A673 (cell line): Measurements from ENCODE around the gene ECHS1. TPM values are rescaled to one million over a fixed set of nuclear protein-coding genes. Genes with fewer than 3 reads are reported as not detected.
A peak's percentile ranks its signal among the peaks of the same experiment; 100 is the strongest.

ENCODE experiments used
- BruUV-seq: library from RNA; stranded (reverse); fragments of 400-500 nt; replicated peaks from 2 replicates; lab custom pipeline; 2021; lab: Mats Ljungman, UMichigan
- CTCF ChIA-PET: fragments of 300-600 bp; sonication (Branson Sonifier 250); formaldehyde crosslinking; loops from one replicate; lab custom pipeline; 2022; ENCODE audit warnings: antibody characterized with exemption; lab: Charles Lee
- POLR2A ChIA-PET: fragments of 300-600 bp; sonication (Branson Sonifier 250); formaldehyde crosslinking; loops from one replicate; lab custom pipeline; 2022; ENCODE audit warnings: antibody characterized with exemption; ENCODE audit not compliant: low non-redundant PET; lab: Charles Lee
- DNase-seq: peaks from one replicate; pipeline ENCODE4 v3.0.0-alpha.2; 2015; ENCODE audit warnings: low spot score
- H3K27ac ChIP-seq: fragments of 200-600 bp; sonication (generic); 2 replicates; pipeline ENCODE4 v1.5.1; 2016; ENCODE audit warnings: mixed run types, low read depth, mild to moderate bottlenecking, mixed read lengths, antibody characterized with exemption, low read length; ENCODE audit not compliant: poor library complexity, severe bottlenecking
- H3K27me3 ChIP-seq: fragments of 200-600 bp; sonication (generic); replicated peaks from 2 replicates; pipeline ENCODE4 v1.6.1; 2017; ENCODE audit warnings: mixed run types, low read depth, mild to moderate bottlenecking, mixed read lengths, antibody characterized with exemption, low read length; ENCODE audit not compliant: insufficient read depth, poor library complexity
- H3K36me3 ChIP-seq: fragments of 200-600 bp; sonication (generic); 2 replicates; pipeline ENCODE4 v1.6.1; 2016; ENCODE audit warnings: mixed run types, mild to moderate bottlenecking, mixed read lengths, antibody characterized with exemption, low read length; ENCODE audit not compliant: insufficient read depth, poor library complexity, severe bottlenecking
- H3K4me1 ChIP-seq: fragments of 200-600 bp; sonication (generic); 2 replicates; pipeline ENCODE4 v1.6.1; 2017; ENCODE audit warnings: mixed run types, mild to moderate bottlenecking, mixed read lengths, antibody characterized with exemption, low read length; ENCODE audit not compliant: insufficient read depth, poor library complexity, severe bottlenecking
- H3K4me3 ChIP-seq: fragments of 200-600 bp; sonication (generic); 2 replicates; pipeline ENCODE4 v1.5.1; 2016; ENCODE audit warnings: low read depth, mixed run types, mild to moderate bottlenecking, mixed read lengths, low read length; ENCODE audit not compliant: poor library complexity, severe bottlenecking
- H3K9me3 ChIP-seq: fragments of 200-600 bp; sonication (generic); 2 replicates; pipeline ENCODE4 v1.6.1; 2016; ENCODE audit warnings: mixed run types, low read depth, mild to moderate bottlenecking, mixed read lengths, antibody characterized with exemption, low read length; ENCODE audit not compliant: poor library complexity, severe bottlenecking
- CTCF ChIP-seq: fragments of 300-800, 200-600 bp; sonication (generic); conservative IDR thresholded peaks from 2 replicates; pipeline ENCODE4 v1.5.1; 2017; ENCODE audit warnings: low read depth, mild to moderate bottlenecking, antibody characterized with exemption, low read length, moderate library complexity, mixed read lengths
- EZH2 ChIP-seq: fragments of 200-600 bp; sonication (generic); IDR thresholded peaks from 2 replicates; pipeline ENCODE4 v1.6.1; 2017; ENCODE audit warnings: borderline replicate concordance, low read depth, mild to moderate bottlenecking, mixed read lengths, antibody characterized with exemption, low read length; ENCODE audit not compliant: poor library complexity, severe bottlenecking
- intact Hi-C: fragments of 100-400 bp; cut with micrococcal nuclease; formaldehyde crosslinking; loops from one replicate; pipeline ENCODE4 v1.10.0; 2022; ENCODE audit not compliant: unreplicated experiment
- total RNA-seq: library from RNA; stranded (reverse); gene quantifications from 2 replicates; pipeline ENCODE4 v1.2.3, GENCODE V29; 2021

The ECHS1 gene
- total RNA-seq, 1 experiment from 2014 or later = 96.3 TPM

- POLR2A ChIA-PET = no interaction called here
- no peaks in the 10 kb centered on the region for H3K9me3 ChIP-seq
- CTCF ChIA-PET = interaction anchor here (0.5 kb wide), 1 partner anchor 1549 kb away, joined by 3 read pairs; no protein-coding TSS in a partner anchor
- H3K27me3 ChIP-seq = peaks cover 58% of the 10 kb centered on the region
- intact Hi-C loops = no loop called here
- TF ChIP-seq EZH2 = no peak
- no peak for TF ChIP-seq CTCF
- peaks cover 18% of the 10 kb centered on the region for H3K4me1 ChIP-seq
- H3K4me3 ChIP-seq = peak overlapping the region; percentile 28
- H3K36me3 ChIP-seq = no peaks in the 10 kb centered on the region
- H3K27ac ChIP-seq = no peak overlapping the region
- no peak for DNase-seq
- no TSS peak for BruUV-seq
These were observed 37.0 kb downstream of the ECHS1 start for GRCh38 chr10:133336118-133336576.

- CTCF ChIA-PET = interaction anchor here (0.6 kb wide), 1 partner anchor 47 kb away, joined by 5 read pairs; no protein-coding TSS in a partner anchor
- intact Hi-C loops = no loop called here
- no TSS peak for BruUV-seq
These were observed 37.7 kb downstream of the ECHS1 start for GRCh38 chr10:133335246-133336117.

More at GRCh38 chr10:133335246-133336117, 37.7 kb downstream of the ECHS1 start:
- peak; percentile 79 for DNase-seq
- TF ChIP-seq CTCF = no peak
- no peak for TF ChIP-seq EZH2
- Histone ChIP-seq H3K4me1 (peaks cover 18% of the 10 kb centered on the region), H3K4me3 (peak overlapping the region; percentile 28), H3K27me3 (peaks cover 58% of the 10 kb centered on the region), H3K9me3 (no peaks in the 10 kb centered on the region), H3K27ac (no peak overlapping the region), H3K36me3 (no peaks in the 10 kb centered on the region)
- POLR2A ChIA-PET = interaction anchor here (0.6 kb wide), 1 partner anchor 195 kb away, joined by 12 read pairs; no protein-coding TSS in a partner anchor
